GM12872 (cell line): Measurements from ENCODE around the gene EFCAB6.

Experiments
- TF ChIP-seq, protein P1 (sequence below): IDR thresholded peaks from 3 replicates; pipeline ENCODE4 v1.5.1; 2011; ENCODE audit warnings: low read depth, mild to moderate bottlenecking, low read length, moderate library complexity; ENCODE audit not compliant: insufficient read depth

EFCAB6 gene

DNA sequence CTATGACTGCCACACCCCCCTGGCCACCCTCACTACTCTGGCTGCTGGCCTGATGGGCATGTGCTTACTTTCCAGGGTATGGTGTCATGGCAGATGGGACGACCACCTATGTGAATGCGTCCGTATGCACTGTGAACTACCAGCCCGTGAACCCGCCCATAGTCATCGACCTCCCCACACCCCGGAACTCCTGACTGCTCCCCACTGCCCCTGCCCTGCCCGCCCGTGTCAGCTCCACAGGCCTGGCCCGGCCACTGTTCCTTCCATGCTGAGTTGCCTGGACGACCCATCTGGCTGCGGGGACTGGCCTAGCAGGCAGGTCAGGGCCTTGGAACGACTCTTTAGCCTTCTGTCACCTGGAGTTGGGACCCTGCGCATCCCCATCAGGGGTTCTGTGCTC, 306.7 kb downstream of the EFCAB6 start:
- TF ChIP-seq, protein P1, sequence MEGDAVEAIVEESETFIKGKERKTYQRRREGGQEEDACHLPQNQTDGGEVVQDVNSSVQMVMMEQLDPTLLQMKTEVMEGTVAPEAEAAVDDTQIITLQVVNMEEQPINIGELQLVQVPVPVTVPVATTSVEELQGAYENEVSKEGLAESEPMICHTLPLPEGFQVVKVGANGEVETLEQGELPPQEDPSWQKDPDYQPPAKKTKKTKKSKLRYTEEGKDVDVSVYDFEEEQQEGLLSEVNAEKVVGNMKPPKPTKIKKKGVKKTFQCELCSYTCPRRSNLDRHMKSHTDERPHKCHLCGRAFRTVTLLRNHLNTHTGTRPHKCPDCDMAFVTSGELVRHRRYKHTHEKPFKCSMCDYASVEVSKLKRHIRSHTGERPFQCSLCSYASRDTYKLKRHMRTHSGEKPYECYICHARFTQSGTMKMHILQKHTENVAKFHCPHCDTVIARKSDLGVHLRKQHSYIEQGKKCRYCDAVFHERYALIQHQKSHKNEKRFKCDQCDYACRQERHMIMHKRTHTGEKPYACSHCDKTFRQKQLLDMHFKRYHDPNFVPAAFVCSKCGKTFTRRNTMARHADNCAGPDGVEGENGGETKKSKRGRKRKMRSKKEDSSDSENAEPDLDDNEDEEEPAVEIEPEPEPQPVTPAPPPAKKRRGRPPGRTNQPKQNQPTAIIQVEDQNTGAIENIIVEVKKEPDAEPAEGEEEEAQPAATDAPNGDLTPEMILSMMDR = no peak

DNA sequence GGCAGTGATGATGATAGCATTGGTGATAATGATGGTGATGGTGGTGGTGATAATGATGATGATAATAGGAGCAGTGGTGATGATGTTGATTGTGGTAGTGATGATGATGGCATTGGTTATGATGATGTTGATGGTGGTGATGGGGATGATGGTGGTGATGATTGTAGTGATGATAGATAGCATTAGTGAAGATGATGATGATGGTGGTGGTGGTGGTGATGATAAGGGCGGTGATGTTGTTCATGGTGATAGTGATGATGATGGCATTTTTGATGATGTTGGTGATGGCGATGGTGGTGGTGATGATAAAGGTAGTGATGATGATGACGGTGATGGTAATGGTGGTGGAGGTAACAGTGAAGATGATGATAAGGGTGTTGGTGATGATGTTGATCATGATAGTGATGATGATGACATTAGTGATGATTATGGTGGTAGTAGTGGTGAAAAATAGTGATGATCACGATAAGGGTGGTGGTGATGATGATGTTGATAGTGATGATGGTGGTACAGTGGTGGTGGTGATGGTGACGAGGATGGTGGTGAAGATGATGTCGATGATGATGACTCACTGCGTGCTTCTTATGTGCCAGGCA, 307.3 kb downstream of the EFCAB6 start:
- TF ChIP-seq, protein P1 = no peak

DNA sequence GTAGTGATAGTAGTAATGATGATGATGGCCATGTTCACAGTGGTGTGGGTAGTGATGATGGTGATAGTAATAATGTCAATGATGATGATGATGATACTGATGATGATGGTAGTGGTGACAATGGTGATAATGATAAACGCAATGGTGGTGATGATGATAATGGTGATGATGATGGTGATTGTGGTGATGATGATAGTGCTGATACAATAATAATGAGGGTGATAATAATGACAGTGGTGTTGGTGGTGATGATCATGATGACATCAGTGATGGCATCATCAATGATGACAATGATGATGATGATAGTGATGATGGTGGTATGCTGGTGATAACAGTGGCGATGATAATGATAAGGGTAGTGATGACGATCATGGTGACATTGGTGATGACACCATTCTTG, 308.0 kb downstream of the EFCAB6 start:
- TF ChIP-seq, protein P1 = no peak

DNA sequence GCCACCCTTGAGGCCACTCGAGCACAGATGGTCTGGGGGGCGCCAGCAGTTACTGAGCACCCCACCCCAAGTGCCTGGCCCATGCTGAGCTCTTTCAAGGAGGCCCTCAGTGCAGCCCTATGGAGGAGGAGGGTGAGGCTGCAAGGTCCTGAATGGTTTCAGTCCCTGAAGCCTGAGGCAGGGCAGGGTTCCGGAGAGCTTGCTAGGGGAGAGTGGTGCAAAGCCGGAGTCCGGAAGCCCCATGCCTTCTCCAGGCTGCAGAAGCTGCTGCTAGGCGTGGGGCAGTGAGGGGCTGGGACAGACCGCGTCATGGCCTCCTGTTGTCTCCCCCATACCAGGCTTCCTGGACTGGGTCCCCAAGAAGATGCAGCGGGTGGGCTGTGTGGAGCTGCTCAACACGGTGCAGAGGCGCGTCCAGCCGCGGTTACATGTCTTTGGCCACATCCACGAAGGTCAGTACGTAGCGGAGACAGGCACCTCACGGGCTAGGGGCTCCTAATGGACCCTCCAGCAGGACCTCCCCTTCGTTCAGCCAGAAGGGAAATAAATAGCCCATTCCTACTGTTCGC, 309.7 kb downstream of the EFCAB6 start:
- TF ChIP-seq, protein P1 = no peak

DNA sequence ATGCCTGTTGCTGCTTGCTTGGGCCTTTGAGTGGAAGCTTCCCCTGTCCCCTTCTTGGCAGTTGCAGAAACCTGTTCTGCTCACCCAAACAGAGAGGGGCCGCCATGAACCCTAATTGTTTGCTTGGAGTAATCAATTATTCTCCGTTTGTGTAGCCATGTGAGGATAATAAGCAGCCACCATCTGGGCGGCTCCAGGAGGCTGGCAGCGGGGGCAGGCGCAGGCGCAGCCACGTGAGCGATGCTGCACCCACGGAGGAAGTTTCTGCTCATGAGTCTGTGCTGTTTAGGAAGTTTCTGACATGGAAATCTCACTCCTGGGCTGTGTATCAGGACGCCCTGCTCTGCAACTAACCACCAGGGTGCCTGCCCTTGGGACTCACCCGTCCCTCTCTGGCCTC, 310.2 kb downstream of the EFCAB6 start:
- TF ChIP-seq, protein P1 = no peak

DNA sequence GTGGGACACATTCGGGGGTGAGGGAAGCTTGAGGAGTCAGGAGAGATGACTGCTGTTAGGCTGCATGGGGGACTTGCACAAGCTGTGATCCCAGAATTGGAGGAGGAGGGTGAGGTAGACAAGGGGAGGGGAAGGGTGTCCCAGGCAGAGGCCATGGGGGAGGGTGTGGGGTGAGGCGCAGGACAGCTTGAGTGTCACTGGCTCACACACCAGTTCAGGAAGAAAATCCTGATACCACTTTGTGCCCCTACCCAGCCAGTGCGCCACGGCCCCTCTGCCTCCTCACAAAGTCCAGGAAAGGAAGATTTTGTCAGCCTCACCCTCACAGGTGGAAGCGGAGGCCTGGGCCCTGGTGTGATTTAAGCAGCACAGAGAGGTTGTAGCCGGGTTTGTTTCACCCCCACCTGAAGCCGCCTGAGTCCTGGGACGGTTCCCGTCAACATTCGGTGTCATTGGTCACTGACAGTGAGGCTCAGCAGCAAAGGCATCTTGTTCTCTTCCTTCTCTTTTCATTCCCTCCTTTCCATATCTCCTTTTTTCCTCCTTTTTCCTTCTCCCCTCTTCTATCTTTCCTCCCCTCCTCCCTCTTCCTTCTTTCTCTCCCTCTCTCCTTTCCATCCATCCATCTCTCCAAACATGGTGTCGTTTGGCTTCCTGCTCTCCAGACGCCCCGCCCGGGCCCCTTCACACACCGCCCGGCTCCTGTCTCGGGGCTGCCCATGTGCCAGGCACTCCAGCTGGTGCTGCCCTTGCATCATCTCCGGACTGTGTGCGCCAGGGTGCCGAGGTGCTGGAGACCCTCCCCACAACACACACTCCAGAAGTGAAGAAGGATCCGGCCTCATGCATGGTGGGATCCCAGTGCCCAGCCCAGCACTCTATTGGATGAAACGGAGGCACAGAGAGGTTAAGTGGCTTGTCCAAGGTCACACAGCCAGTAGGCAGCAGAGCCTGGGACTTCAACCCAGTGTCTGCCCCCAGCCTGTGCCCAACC, 311.0 kb downstream of the EFCAB6 start:
- TF ChIP-seq, protein P1 = no peak

DNA sequence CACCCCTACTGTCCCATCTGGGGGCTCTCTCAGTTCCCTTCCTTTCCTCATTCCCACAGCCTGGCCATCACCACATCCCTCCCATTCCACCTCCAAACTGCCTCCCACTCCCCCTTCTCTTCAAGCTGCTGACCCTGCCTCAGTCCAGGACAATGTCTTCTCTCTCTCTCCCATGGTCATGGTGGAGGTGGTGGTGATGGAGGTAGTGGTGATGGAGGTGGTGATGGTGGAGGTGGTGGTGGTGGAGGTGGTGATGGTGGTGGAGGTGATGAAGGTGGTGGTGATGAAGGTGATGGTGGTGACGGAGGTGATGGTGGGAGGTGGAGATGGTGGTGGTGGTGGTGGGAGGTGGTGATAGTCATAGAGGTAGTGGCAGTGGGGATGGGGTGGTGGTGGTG, 313.2 kb downstream of the EFCAB6 start:
- TF ChIP-seq, protein P1 = no peak
